ENCODE results near the gene DIS3L2. TPM values are rescaled to one million over a fixed set of nuclear protein-coding genes. Genes with fewer than 3 reads are reported as not detected.
"Not testable (repeated sequence)": the region's sequence is repeated elsewhere in the genome, so short reads cannot be mapped to it uniquely, and the experiment has no call there.

Gene DIS3L2
- total RNA-seq, 1 experiment from 2014 or later: 39.1 TPM

DNA sequence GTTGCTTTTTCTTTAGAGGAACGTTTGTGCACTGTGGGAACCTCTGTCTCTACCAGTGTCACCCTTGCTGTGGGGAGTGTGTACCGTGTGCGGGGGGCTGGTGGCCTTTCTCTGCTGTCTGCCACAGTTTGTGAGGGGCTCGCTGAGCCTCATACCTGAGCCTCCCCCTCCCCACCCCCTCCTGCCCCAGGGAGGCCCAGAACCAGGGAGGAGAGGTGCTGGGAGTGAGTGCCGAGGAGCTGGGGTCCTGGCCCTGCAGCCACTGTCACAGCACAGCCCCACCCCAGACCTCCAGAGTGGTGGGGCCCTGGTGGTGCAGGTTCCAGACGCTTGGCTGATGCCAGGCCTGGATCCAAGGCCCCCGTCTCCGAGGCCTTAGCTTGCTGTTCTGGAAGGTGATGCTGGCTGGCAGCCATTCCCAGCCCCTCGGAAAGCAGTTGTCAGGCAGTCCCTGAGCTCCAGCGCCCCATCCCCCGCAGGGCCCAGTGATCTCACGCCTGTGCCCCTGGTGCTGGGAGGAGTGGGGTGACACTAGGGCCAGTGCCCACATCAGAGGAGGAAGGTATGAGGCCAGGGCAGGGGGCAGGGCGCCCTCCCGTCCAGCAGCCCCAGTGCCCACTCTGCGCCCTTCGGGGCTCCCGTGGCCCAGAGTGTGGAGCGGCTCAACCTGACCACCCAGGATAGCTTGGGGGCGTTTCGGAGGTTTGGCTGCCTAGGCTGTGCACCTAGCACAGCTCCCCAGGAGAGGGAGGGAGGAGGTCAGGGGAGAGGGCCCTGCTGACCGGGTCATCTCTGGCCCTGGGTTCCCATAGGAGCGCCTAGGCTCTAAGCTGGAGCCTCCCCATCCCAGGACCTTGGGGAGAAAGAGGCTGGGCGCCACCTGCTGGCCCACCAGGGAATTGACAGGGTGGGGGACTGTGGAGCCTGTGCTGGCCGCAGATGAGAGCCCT lies 364.1 kb downstream of the DIS3L2 start:
- H3K79me2 ChIP-seq (ENCODE audit: low read depth): no peaks in the 10 kb centered on the region
- H3K4me1 ChIP-seq (replicated peaks; ENCODE audit: insufficient read depth): no peaks in the 10 kb centered on the region
- no peak overlapping the region for H2AFZ ChIP-seq
- H3K27me3 ChIP-seq (ENCODE audit: insufficient read depth, low read depth): no peaks in the 10 kb centered on the region
- H4K20me1 ChIP-seq (ENCODE audit: insufficient read depth): peaks cover 14% of the 10 kb centered on the region; the same call in 1 of the 2 replicates
- H3K9me3 ChIP-seq (ENCODE audit: insufficient read depth, low read depth): no peaks in the 10 kb centered on the region
- intact Hi-C loops (cut with micrococcal nuclease; ENCODE audit: unreplicated experiment): loop anchor here (2.0 to 10.0 kb wide), 3 partner anchors 112 to 401 kb away; partner anchors contain the start of genes CHRND and PRSS56
- ChIA-PET CTCF (interaction anchor here (0.6 to 0.8 kb wide), 4 partner anchors 11 to 425 kb away, joined by 3 to 5 read pairs (median 4); no protein-coding TSS in a partner anchor), POLR2A (ENCODE audit: unreplicated experiment) (no interaction called here)
- H3K9me2 ChIP-seq (ENCODE audit: insufficient read depth): no peaks in the 10 kb centered on the region
- H3K4me3 ChIP-seq: no peak overlapping the region
- peak in 1 of 2 experiments; percentile 64 for DNase-seq
- no peaks in the 10 kb centered on the region for H3K36me3 ChIP-seq (ENCODE audit: low read depth)
- TF ChIP-seq, protein P1, sequence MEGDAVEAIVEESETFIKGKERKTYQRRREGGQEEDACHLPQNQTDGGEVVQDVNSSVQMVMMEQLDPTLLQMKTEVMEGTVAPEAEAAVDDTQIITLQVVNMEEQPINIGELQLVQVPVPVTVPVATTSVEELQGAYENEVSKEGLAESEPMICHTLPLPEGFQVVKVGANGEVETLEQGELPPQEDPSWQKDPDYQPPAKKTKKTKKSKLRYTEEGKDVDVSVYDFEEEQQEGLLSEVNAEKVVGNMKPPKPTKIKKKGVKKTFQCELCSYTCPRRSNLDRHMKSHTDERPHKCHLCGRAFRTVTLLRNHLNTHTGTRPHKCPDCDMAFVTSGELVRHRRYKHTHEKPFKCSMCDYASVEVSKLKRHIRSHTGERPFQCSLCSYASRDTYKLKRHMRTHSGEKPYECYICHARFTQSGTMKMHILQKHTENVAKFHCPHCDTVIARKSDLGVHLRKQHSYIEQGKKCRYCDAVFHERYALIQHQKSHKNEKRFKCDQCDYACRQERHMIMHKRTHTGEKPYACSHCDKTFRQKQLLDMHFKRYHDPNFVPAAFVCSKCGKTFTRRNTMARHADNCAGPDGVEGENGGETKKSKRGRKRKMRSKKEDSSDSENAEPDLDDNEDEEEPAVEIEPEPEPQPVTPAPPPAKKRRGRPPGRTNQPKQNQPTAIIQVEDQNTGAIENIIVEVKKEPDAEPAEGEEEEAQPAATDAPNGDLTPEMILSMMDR (conservative IDR thresholded peaks at IDR 0.05): peak; percentile 79
- TF ChIP-seq EZH2 (IDR thresholded peaks at IDR 0.05; ENCODE audit: low read depth): no peak
- BruUV-seq (replicated peaks): no TSS peak
- H3K4me2 ChIP-seq: no peak overlapping the region
- no peak overlapping the region for H3K27ac ChIP-seq
- peaks cover 4% of the 10 kb centered on the region; the same call in 1 of the 2 replicates for H3F3A ChIP-seq (ENCODE audit: insufficient read depth, low read depth)

GRCh38 chr2:232326274-232327104 lies 365.0 kb downstream of the DIS3L2 start:
- H3K27me3 ChIP-seq (ENCODE audit: insufficient read depth, low read depth); H3K79me2 ChIP-seq (ENCODE audit: low read depth); DNase-seq; H3F3A ChIP-seq (ENCODE audit: insufficient read depth, low read depth); H3K36me3 ChIP-seq (ENCODE audit: low read depth); H3K4me3 ChIP-seq; H3K27ac ChIP-seq; BruUV-seq (replicated peaks); H3K9me3 ChIP-seq (ENCODE audit: insufficient read depth, low read depth); H3K9me2 ChIP-seq (ENCODE audit: insufficient read depth); H2AFZ ChIP-seq; H3K4me2 ChIP-seq; POLR2A ChIA-PET (ENCODE audit: unreplicated experiment); H3K4me1 ChIP-seq (replicated peaks; ENCODE audit: insufficient read depth): not testable (repeated sequence)
- CTCF ChIA-PET: interaction anchor here (0.7 kb wide), 2 partner anchors 25 to 426 kb away, joined by 4 read pairs; no protein-coding TSS in a partner anchor
- intact Hi-C loops (cut with micrococcal nuclease; ENCODE audit: unreplicated experiment): loop anchor here (1.0 to 10.0 kb wide), 4 partner anchors 111 to 420 kb away; partner anchors contain the start of genes CHRND and PRSS56
- peaks cover 14% of the 10 kb centered on the region; the same call in 1 of the 2 replicates for H4K20me1 ChIP-seq (ENCODE audit: insufficient read depth)
- TF ChIP-seq, protein P1 (conservative IDR thresholded peaks at IDR 0.05): peak; percentile 54
